ENCODE results near the gene MXD4.
A peak's percentile ranks its signal among the peaks of the same experiment; 100 is the strongest.
"Not testable (repeated sequence)": the region's sequence is repeated elsewhere in the genome, so short reads cannot be mapped to it uniquely, and the experiment has no call there.

Gene MXD4

GRCh38 chr4:2250357-2251072 lies 11.4 kb downstream of the MXD4 start:
- DNase-seq: no peak

GRCh38 chr4:2249526-2250356 lies 12.2 kb downstream of the MXD4 start:
- DNase-seq: no peak

- DNase-seq: no peak
These were observed 13.1 kb downstream of the MXD4 start for GRCh38 chr4:2248821-2249261.

GRCh38 chr4:2248044-2248780 lies 13.7 kb downstream of the MXD4 start:
- DNase-seq: no peak

GRCh38 chr4:2247128-2248043 lies 14.5 kb downstream of the MXD4 start:
- no peak for DNase-seq

- DNase-seq: no peak
These were observed 15.4 kb downstream of the MXD4 start for GRCh38 chr4:2246384-2247127.

GRCh38 chr4:2245787-2246275 lies 16.1 kb downstream of the MXD4 start:
- DNase-seq: no peak

GRCh38 chr4:2245057-2245786 lies 16.7 kb downstream of the MXD4 start:
- no peak for DNase-seq

GRCh38 chr4:2243681-2244380 lies 18.1 kb downstream of the MXD4 start:
- peak; percentile 45 for DNase-seq

- DNase-seq: peak; percentile 97
These were observed 20.2 kb downstream of the MXD4 start, which contains the start of the genes HAUS3 and POLN for GRCh38 chr4:2241410-2242353. HAUS3 (minus strand) TSS chr4:2242121; CDS start chr4:2240946, 1,175 bp downstream. POLN (minus strand) TSS chr4:2242121; CDS start chr4:2229231, 12,890 bp downstream.

GRCh38 chr4:2241003-2241402 lies 20.9 kb downstream of the MXD4 start:
- no peak for DNase-seq

GRCh38 chr4:2236944-2237666 lies 24.8 kb downstream of the MXD4 start:
- DNase-seq: no peak

- DNase-seq: no peak
These were observed 30.8 kb downstream of the MXD4 start for GRCh38 chr4:2231082-2231481.

- DNase-seq: no peak
These were observed 35.6 kb downstream of the MXD4 start for GRCh38 chr4:2226261-2226660.

GRCh38 chr4:2222838-2223237 lies 39.1 kb downstream of the MXD4 start:
- no peak for DNase-seq

- DNase-seq: not testable (repeated sequence)
These were observed 40.5 kb downstream of the MXD4 start for GRCh38 chr4:2221378-2221777.

- DNase-seq: peak; percentile 65
These were observed 41.8 kb downstream of the MXD4 start for GRCh38 chr4:2220016-2220630.

Data from fibroblast of skin of abdomen (primary cell).